GM18519 (cell line): ENCODE data around the gene TMEM106B.

Experiments used
- ATAC-seq: cut with Tn5 transposase; IDR thresholded peaks from one replicate; pipeline ENCODE4 v1.9.1; 2021; ENCODE audit warnings: mild to moderate bottlenecking, moderate library complexity; ENCODE audit not compliant: unreplicated experiment, low FRiP score

Gene TMEM106B

DNA sequence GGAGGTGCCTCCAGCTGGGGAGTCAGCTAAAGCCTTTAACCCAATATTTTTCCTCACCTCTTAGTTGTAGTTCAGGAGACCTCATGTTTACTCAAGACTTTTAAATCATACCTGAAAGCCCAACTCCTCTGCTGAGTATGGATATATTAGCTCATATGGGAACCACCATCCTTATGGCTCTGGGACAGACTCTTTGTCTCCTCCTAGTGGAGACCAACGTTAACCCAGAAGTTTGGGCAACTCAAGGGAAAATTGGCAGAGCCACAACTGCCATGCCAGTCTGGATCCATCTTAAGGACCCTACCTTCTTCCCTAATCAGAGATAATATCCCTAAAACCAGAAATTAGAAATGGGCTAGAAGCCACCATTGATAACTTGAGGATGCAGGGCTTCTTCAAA, 80.8 kb downstream of the TMEM106B start:
- peak; percentile 50 for ATAC-seq
